Nephron (organoid): ENCODE results near the gene ZC3H7B.

Experiments used
- H3K27ac Mint-ChIP-seq, 3 experiments: 2 replicates each; pipeline ENCODE4 v1.8.0; 2020; ENCODE audit warnings: mixed read lengths in 3 of 3, mild to moderate bottlenecking in 2 of 3, moderate library complexity in 1 of 3
- H3K27me3 Mint-ChIP-seq: 2 replicates; pipeline ENCODE4 v1.8.0; 2021; ENCODE audit warnings: low read depth, mild to moderate bottlenecking, moderate library complexity, mixed read lengths
- H3K36me3 Mint-ChIP-seq: 2 replicates; pipeline ENCODE4 v1.8.0; 2020; ENCODE audit warnings: low read depth, mixed read lengths
- H3K4me1 Mint-ChIP-seq: 2 replicates; pipeline ENCODE4 v1.8.0; 2020; ENCODE audit warnings: mixed read lengths
- H3K4me3 Mint-ChIP-seq, 3 experiments: 2 replicates each; pipeline ENCODE4 v1.8.0; 2020; ENCODE audit warnings: mild to moderate bottlenecking in 3 of 3, mixed read lengths in 3 of 3, moderate library complexity in 2 of 3
- H3K9me3 Mint-ChIP-seq: 2 replicates; pipeline ENCODE4 v1.8.0; 2020; ENCODE audit warnings: mixed read lengths
- TF ChIP-seq, protein P1 (sequence below), 3 experiments: fragments of 200-600 bp; sonication (generic); IDR thresholded peaks; one replicate each; pipeline ENCODE4 v1.5.0; 2021; ENCODE audit warnings: antibody characterized with exemption in 3 of 3; ENCODE audit not compliant: unreplicated experiment in 3 of 3

ZC3H7B gene

DNA sequence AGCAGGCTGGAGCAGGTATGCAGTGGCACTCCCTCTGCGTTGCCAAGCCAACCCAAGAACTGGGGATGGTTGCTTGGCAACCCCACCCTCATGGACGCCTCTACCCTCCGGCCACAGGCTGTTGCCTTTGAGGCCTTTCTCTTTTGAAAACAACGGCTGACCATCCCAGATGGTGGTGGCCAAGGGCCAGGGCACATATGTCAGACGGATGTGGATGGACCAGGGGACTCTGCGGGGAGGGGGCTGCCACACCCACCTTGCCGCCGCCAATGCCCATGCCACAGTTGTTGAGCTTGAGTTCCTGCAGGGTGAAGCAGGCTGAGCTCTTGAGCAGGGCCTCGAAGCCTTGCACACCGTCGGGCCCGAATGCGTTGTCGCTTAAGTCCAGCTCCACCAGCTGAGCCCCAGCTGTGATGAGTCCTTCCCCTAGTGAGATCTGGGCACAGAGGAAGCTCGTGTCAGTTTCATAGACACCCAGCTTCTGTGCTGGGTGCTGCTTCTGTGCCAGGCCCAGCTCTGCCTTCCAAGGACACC is 36.9 kb upstream of the ZC3H7B start:
- H3K4me3 Mint-ChIP-seq, result no peak overlapping the region
- no peaks in the 10 kb centered on the region for H3K9me3 Mint-ChIP-seq
- TF ChIP-seq, protein P1, sequence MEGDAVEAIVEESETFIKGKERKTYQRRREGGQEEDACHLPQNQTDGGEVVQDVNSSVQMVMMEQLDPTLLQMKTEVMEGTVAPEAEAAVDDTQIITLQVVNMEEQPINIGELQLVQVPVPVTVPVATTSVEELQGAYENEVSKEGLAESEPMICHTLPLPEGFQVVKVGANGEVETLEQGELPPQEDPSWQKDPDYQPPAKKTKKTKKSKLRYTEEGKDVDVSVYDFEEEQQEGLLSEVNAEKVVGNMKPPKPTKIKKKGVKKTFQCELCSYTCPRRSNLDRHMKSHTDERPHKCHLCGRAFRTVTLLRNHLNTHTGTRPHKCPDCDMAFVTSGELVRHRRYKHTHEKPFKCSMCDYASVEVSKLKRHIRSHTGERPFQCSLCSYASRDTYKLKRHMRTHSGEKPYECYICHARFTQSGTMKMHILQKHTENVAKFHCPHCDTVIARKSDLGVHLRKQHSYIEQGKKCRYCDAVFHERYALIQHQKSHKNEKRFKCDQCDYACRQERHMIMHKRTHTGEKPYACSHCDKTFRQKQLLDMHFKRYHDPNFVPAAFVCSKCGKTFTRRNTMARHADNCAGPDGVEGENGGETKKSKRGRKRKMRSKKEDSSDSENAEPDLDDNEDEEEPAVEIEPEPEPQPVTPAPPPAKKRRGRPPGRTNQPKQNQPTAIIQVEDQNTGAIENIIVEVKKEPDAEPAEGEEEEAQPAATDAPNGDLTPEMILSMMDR (IDR thresholded peaks at IDR 0.05; ENCODE audit: unreplicated experiment in 3 of 3), result no peak
- H3K27me3 Mint-ChIP-seq, result no peaks in the 10 kb centered on the region
- no peak overlapping the region for H3K27ac Mint-ChIP-seq
- peaks cover 55% of the 10 kb centered on the region for H3K36me3 Mint-ChIP-seq
- no peaks in the 10 kb centered on the region for H3K4me1 Mint-ChIP-seq

DNA sequence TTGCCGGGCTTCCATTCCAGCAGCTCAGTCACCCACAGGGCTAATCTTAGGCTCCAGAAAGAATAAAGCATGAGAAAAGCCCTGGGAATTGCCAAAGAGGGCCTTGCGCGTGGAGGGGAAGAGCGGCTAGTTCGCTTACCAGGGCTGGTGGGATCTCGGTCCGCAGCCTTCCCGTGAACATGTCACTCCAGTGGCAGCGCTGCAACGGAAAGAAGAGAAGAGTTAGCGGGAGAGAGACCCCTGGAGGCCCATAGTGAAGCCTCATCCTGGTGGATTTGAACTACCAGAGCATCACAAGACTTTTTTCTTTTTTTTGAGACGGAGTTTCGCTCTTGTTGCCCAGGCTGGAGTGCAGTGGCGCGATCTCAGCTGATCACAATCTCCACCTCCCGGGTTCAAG is 33.4 kb upstream of the ZC3H7B start:
- no peaks in the 10 kb centered on the region for H3K4me1 Mint-ChIP-seq
- no peak overlapping the region for H3K4me3 Mint-ChIP-seq
- no peaks in the 10 kb centered on the region for H3K9me3 Mint-ChIP-seq
- H3K36me3 Mint-ChIP-seq, result peaks cover 54% of the 10 kb centered on the region
- H3K27ac Mint-ChIP-seq, result no peak overlapping the region
- no peaks in the 10 kb centered on the region for H3K27me3 Mint-ChIP-seq
- TF ChIP-seq, protein P1 (IDR thresholded peaks at IDR 0.05; ENCODE audit: unreplicated experiment in 3 of 3), result no peak

DNA sequence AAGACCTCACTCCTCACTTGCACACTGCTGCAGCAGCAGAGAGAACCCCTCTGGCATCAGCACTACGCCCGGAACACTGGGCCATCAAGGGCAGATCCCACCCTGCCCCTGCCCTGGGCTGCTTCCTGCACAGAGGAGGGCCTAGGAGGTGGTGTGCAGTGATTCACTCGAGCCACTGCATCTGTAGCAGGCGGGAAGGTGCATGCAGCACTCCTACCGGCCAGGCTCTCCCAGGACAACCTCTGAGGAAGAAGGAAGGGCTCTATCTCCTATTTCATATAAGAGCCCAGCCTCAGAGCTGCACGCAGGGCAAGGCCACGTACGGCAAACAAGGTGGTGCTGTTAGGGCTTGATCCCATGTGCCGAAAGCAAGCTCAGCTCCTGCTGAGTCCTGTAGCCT is 29.5 kb upstream of the ZC3H7B start:
- peaks cover 58% of the 10 kb centered on the region for H3K36me3 Mint-ChIP-seq
- TF ChIP-seq, protein P1 (IDR thresholded peaks at IDR 0.05; ENCODE audit: unreplicated experiment in 3 of 3), result no peak
- H3K4me3 Mint-ChIP-seq, result no peak overlapping the region
- no peaks in the 10 kb centered on the region for H3K27me3 Mint-ChIP-seq
- no peak overlapping the region for H3K27ac Mint-ChIP-seq
- H3K4me1 Mint-ChIP-seq, result no peaks in the 10 kb centered on the region
- H3K9me3 Mint-ChIP-seq, result no peaks in the 10 kb centered on the region

DNA sequence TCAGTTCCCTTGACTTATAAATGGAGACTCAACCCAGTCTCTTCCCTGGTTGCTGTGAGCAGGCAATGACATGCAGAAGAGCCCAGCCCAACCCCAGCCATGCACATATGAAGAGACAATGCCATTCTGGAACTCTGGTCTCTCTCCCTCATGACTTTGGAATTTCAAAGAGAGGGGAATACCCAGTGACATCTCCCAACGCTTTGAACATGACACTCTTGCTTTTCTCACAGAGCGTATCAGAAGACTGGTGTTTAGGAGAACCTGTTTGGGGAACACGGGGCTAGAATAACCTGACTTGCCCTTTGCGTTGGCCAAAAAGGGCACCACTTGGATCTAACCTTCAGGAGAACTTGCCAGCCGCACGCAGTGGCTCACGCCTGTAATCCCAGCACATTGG is 28.2 kb upstream of the ZC3H7B start:
- no peaks in the 10 kb centered on the region for H3K27me3 Mint-ChIP-seq
- peaks cover 58% of the 10 kb centered on the region for H3K36me3 Mint-ChIP-seq
- TF ChIP-seq, protein P1 (IDR thresholded peaks at IDR 0.05; ENCODE audit: unreplicated experiment in 3 of 3), result no peak
- no peak overlapping the region for H3K27ac Mint-ChIP-seq
- H3K4me3 Mint-ChIP-seq, result no peak overlapping the region
- H3K4me1 Mint-ChIP-seq, result no peaks in the 10 kb centered on the region
- no peaks in the 10 kb centered on the region for H3K9me3 Mint-ChIP-seq

DNA sequence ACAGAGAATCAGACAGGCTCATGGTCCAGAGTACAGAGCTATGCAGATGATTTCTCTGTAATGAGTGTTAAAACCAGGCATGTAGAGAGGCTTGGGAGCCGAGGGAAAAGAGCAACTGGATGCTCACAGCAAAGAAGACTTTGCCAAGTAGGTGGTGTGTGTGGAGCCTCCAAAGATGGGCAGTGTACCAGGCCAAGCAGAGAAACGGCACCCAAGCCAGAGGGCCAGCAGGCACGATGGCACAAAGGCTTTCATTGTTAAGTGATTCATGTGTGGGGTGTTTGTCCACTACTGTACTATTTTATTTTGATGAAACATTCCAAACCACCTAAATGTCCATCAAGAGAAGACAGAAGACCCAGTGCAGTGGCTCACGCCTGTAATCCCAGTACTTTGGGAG is 26.5 kb upstream of the ZC3H7B start:
- H3K36me3 Mint-ChIP-seq, result peaks cover 56% of the 10 kb centered on the region
- TF ChIP-seq, protein P1 (IDR thresholded peaks at IDR 0.05; ENCODE audit: unreplicated experiment in 3 of 3), result no peak
- no peaks in the 10 kb centered on the region for H3K9me3 Mint-ChIP-seq
- no peak overlapping the region for H3K4me3 Mint-ChIP-seq
- no peaks in the 10 kb centered on the region for H3K4me1 Mint-ChIP-seq
- no peak overlapping the region for H3K27ac Mint-ChIP-seq
- H3K27me3 Mint-ChIP-seq, result no peaks in the 10 kb centered on the region

DNA sequence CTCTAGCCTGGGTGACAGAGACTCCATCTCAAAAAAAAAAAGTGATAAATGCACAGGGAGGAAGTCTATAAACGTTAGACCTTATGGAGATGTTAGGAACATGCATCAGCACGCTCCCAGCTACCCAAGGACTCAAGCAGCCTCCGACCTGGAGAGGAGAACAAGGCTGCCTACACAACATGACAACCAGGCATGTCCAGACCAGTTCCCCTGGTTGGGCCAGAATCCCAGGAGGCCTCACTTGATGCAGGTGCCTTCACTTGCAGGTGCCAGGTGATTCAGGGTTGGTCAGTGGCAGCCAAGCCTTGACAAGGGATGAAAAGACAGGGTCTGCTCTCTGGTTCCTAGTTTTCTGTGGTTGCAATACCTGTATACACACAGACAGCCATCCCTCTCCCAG is 21.3 kb upstream of the ZC3H7B start:
- H3K36me3 Mint-ChIP-seq, result peaks cover 46% of the 10 kb centered on the region
- H3K27me3 Mint-ChIP-seq, result no peaks in the 10 kb centered on the region
- H3K27ac Mint-ChIP-seq, result no peak overlapping the region
- no peaks in the 10 kb centered on the region for H3K4me1 Mint-ChIP-seq
- no peak overlapping the region for H3K4me3 Mint-ChIP-seq
- no peaks in the 10 kb centered on the region for H3K9me3 Mint-ChIP-seq
- TF ChIP-seq, protein P1 (IDR thresholded peaks at IDR 0.05; ENCODE audit: unreplicated experiment in 3 of 3), result no peak
